GM18511 (cell line): Measurements from ENCODE around the gene VSNL1.

Experiments
- ATAC-seq: cut with Tn5 transposase; IDR thresholded peaks from one replicate; pipeline ENCODE4 v1.9.1; 2021; ENCODE audit warnings: mild to moderate bottlenecking, moderate library complexity; ENCODE audit not compliant: unreplicated experiment

Gene VSNL1

GRCh38 chr2:17579605-17580318, 39.3 kb downstream of the VSNL1 start:
- ATAC-seq, result no peak

GRCh38 chr2:17580319-17580715, 39.8 kb downstream of the VSNL1 start:
- no peak for ATAC-seq

- no peak for ATAC-seq
Observed at GRCh38 chr2:17581831-17582230, 41.3 kb downstream of the VSNL1 start.

- no peak for ATAC-seq
Observed at GRCh38 chr2:17583166-17583565, 42.7 kb downstream of the VSNL1 start.

GRCh38 chr2:17583646-17584045, 43.1 kb downstream of the VSNL1 start:
- ATAC-seq, result no peak

- ATAC-seq, result no peak
Observed at GRCh38 chr2:17584689-17585088, 44.2 kb downstream of the VSNL1 start.

GRCh38 chr2:17587469-17587868, 47.0 kb downstream of the VSNL1 start:
- ATAC-seq, result no peak

- ATAC-seq, result no peak
Observed at GRCh38 chr2:17588031-17588430, 47.5 kb downstream of the VSNL1 start.

- no peak for ATAC-seq
Observed at GRCh38 chr2:17589406-17590035, 49.0 kb downstream of the VSNL1 start.

GRCh38 chr2:17590342-17590911, 49.9 kb downstream of the VSNL1 start:
- ATAC-seq, result no peak

- no peak for ATAC-seq
Observed at GRCh38 chr2:17591846-17592245, 51.4 kb downstream of the VSNL1 start.

GRCh38 chr2:17592731-17593409, 52.4 kb downstream of the VSNL1 start:
- ATAC-seq, result no peak

GRCh38 chr2:17593445-17593840, 52.9 kb downstream of the VSNL1 start:
- ATAC-seq, result no peak

GRCh38 chr2:17593841-17594491, 53.5 kb downstream of the VSNL1 start:
- ATAC-seq, result no peak

GRCh38 chr2:17594533-17595401, 54.3 kb downstream of the VSNL1 start:
- ATAC-seq, result no peak

- ATAC-seq, result no peak
Observed at GRCh38 chr2:17599617-17600016, 59.1 kb downstream of the VSNL1 start.

- no peak for ATAC-seq
Observed at GRCh38 chr2:17600556-17601204, 60.2 kb downstream of the VSNL1 start.

GRCh38 chr2:17604050-17604449, 63.6 kb downstream of the VSNL1 start:
- ATAC-seq, result no peak

GRCh38 chr2:17605696-17606095, 65.2 kb downstream of the VSNL1 start:
- no peak for ATAC-seq

GRCh38 chr2:17606851-17607250, 66.4 kb downstream of the VSNL1 start:
- no peak for ATAC-seq
